H9 (cell line): ENCODE results near the gene SCLY. TPM values are rescaled to one million over a fixed set of nuclear protein-coding genes. Genes with fewer than 3 reads are reported as not detected.
A peak's percentile ranks its signal among the peaks of the same experiment; 100 is the strongest.

Experiments used
- DNase-seq: peaks from one replicate; pipeline ENCODE4 v3.0.0-alpha.2; 2017
- H2AFZ ChIP-seq: one replicate; pipeline ENCODE4 v1.6.1; 2013; ENCODE audit warnings: mild to moderate bottlenecking, low read length, control low read depth, moderate library complexity
- H2AK5ac ChIP-seq: 2 replicates; pipeline ENCODE4 v1.6.1; 2013; ENCODE audit warnings: low read length, control low read depth, mixed read lengths; ENCODE audit not compliant: insufficient read length
- H2BK120ac ChIP-seq: one replicate; pipeline ENCODE4 v1.6.1; 2013; ENCODE audit warnings: low read depth, mild to moderate bottlenecking, low read length, control low read depth, inconsistent platforms; ENCODE audit not compliant: poor library complexity, severe bottlenecking
- H2BK12ac ChIP-seq: 2 replicates; pipeline ENCODE4 v1.6.1; 2013; ENCODE audit warnings: low read length, control low read depth, mixed read lengths, low read depth; ENCODE audit not compliant: insufficient read length
- H2BK15ac ChIP-seq: 2 replicates; pipeline ENCODE4 v1.6.1; 2013; ENCODE audit warnings: low read depth, low read length, control low read depth
- H2BK20ac ChIP-seq: one replicate; pipeline ENCODE4 v1.6.1; 2013; ENCODE audit warnings: low read depth, mild to moderate bottlenecking, low read length, control low read depth, inconsistent platforms; ENCODE audit not compliant: poor library complexity, severe bottlenecking
- H2BK5ac ChIP-seq: 2 replicates; pipeline ENCODE4 v1.6.1; 2013; ENCODE audit warnings: low read length, control low read depth, mixed read lengths; ENCODE audit not compliant: insufficient read length
- H3K14ac ChIP-seq: 2 replicates; pipeline ENCODE4 v1.6.1; 2013; ENCODE audit warnings: low read length, control low read depth; ENCODE audit not compliant: insufficient read depth
- H3K18ac ChIP-seq: 2 replicates; pipeline ENCODE4 v1.6.1; 2013; ENCODE audit warnings: low read depth, mild to moderate bottlenecking, mixed read lengths, low read length, control low read depth; ENCODE audit not compliant: insufficient read length
- H3K23ac ChIP-seq: 2 replicates; pipeline ENCODE4 v1.6.1; 2013; ENCODE audit warnings: low read length, control low read depth, mixed read lengths, low read depth; ENCODE audit not compliant: insufficient read length
- H3K23me2 ChIP-seq: 2 replicates; pipeline ENCODE4 v1.6.1; 2013; ENCODE audit warnings: low read depth, mild to moderate bottlenecking, mixed read lengths, low read length, control low read depth; ENCODE audit not compliant: insufficient read length, poor library complexity, severe bottlenecking
- H3K27ac ChIP-seq: 2 replicates; pipeline ENCODE4 v1.5.1; 2013; ENCODE audit warnings: low read length, control low read depth, mixed read lengths, low read depth; ENCODE audit not compliant: insufficient read length
- H3K27me3 ChIP-seq: 2 replicates; pipeline ENCODE4 v1.6.1; 2013; ENCODE audit warnings: low read length, control low read depth, inconsistent platforms; ENCODE audit not compliant: insufficient read depth
- H3K4ac ChIP-seq: 2 replicates; pipeline ENCODE4 v1.6.1; 2013; ENCODE audit warnings: low read depth, mild to moderate bottlenecking, control low read depth, inconsistent platforms, low read length, moderate library complexity
- H3K4me1 ChIP-seq: 2 replicates; pipeline ENCODE4 v1.6.1; 2013; ENCODE audit warnings: low read length, control low read depth, inconsistent platforms; ENCODE audit not compliant: insufficient read depth
- H3K4me2 ChIP-seq: 2 replicates; pipeline ENCODE4 v1.6.1; 2013; ENCODE audit warnings: low read length, control low read depth, mixed read lengths; ENCODE audit not compliant: insufficient read length, insufficient read depth
- H3K56ac ChIP-seq: 2 replicates; pipeline ENCODE4 v1.6.1; 2013; ENCODE audit warnings: low read depth, mild to moderate bottlenecking, mixed read lengths, low read length, control low read depth; ENCODE audit not compliant: insufficient read length
- H3K79me1 ChIP-seq: 2 replicates; pipeline ENCODE4 v1.6.1; 2013; ENCODE audit warnings: low read depth, mild to moderate bottlenecking, moderate library complexity, low read length, control low read depth, inconsistent platforms; ENCODE audit not compliant: insufficient read depth, poor library complexity, severe bottlenecking
- H3K79me2 ChIP-seq: 2 replicates; pipeline ENCODE4 v1.6.1; 2013; ENCODE audit warnings: low read length, control low read depth, inconsistent platforms; ENCODE audit not compliant: insufficient read depth
- H3K9ac ChIP-seq: 2 replicates; pipeline ENCODE4 v1.6.1; 2013; ENCODE audit warnings: low read length, control low read depth, mixed read lengths; ENCODE audit not compliant: insufficient read length; ENCODE audit errors: extremely low read depth
- H3K9me3 ChIP-seq: one replicate; pipeline ENCODE4 v1.6.1; 2013; ENCODE audit warnings: low read depth, low read length, inconsistent platforms; ENCODE audit not compliant: control insufficient read depth
- H3T11ph ChIP-seq: one replicate; pipeline ENCODE4 v1.6.1; 2013; ENCODE audit warnings: mild to moderate bottlenecking, low read length, control low read depth, inconsistent platforms
- H4K20me1 ChIP-seq: one replicate; pipeline ENCODE4 v1.6.1; 2013; ENCODE audit not compliant: control insufficient read depth, insufficient read length, insufficient read depth
- H4K5ac ChIP-seq: 2 replicates; pipeline ENCODE4 v1.6.1; 2013; ENCODE audit warnings: low read depth, mild to moderate bottlenecking, mixed read lengths, low read length, control low read depth; ENCODE audit not compliant: insufficient read length
- H4K8ac ChIP-seq: replicated peaks from 2 replicates; pipeline ENCODE4 v1.6.1; 2013; ENCODE audit warnings: low read length, control low read depth, mixed read lengths, low read depth; ENCODE audit not compliant: insufficient read length
- H4K91ac ChIP-seq: 2 replicates; pipeline ENCODE4 v1.6.1; 2013; ENCODE audit warnings: low read depth, mild to moderate bottlenecking, moderate library complexity, mixed read lengths, low read length, control low read depth; ENCODE audit not compliant: insufficient read length
- H3K27ac Mint-ChIP-seq, 3 experiments: 2 replicates in 2 of 3; 3 replicates in 1 of 3; pipeline ENCODE4 v1.8.0; 2020 to 2021; ENCODE audit warnings: mixed read lengths in 3 of 3, mild to moderate bottlenecking in 1 of 3, moderate library complexity in 1 of 3
- H3K27me3 Mint-ChIP-seq: 2 replicates; pipeline ENCODE4 v1.8.0; 2021; ENCODE audit warnings: low read depth, mild to moderate bottlenecking, moderate library complexity, mixed read lengths
- H3K36me3 Mint-ChIP-seq, 3 experiments: 2 replicates in 2 of 3; 3 replicates in 1 of 3; pipeline ENCODE4 v1.8.0; 2020 to 2021; ENCODE audit warnings: low read depth in 3 of 3, mixed read lengths in 3 of 3; ENCODE audit not compliant: insufficient read depth in 1 of 3
- H3K4me1 Mint-ChIP-seq, 2 experiments: 2 replicates each; pipeline ENCODE4 v1.8.0; 2020; ENCODE audit warnings: mixed read lengths in 2 of 2
- H3K4me3 Mint-ChIP-seq, 2 experiments: 2 replicates in 1 of 2; 3 replicates in 1 of 2; pipeline ENCODE4 v1.8.0; 2020 to 2021; ENCODE audit warnings: mild to moderate bottlenecking in 2 of 2, mixed read lengths in 2 of 2, moderate library complexity in 1 of 2
- H3K9me3 Mint-ChIP-seq, 2 experiments: 2 replicates in 1 of 2; 3 replicates in 1 of 2; pipeline ENCODE4 v1.8.0; 2020; ENCODE audit warnings: mild to moderate bottlenecking in 2 of 2, mixed read lengths in 2 of 2, moderate library complexity in 1 of 2
- WGBS: extraction: QIAGEN DNeasy Blood & Tissue Kit; methylation state at CpG from one replicate; pipeline ENCODE4 v1.1.7; 2013; ENCODE audit warnings: missing lambda C conversion rate, low lambda C conversion rate, mixed read lengths; ENCODE audit not compliant: insufficient read length; ENCODE audit errors: extremely low coverage; 5-methylcytosine and 5-hydroxymethylcytosine counted together
- total RNA-seq: library from RNA; stranded (reverse); gene quantifications from 2 replicates; pipeline ENCODE4 v1.2.1, GENCODE V29; 2021
- TF ChIP-seq, protein P1 (sequence below): fragments of 200-600 bp; sonication (generic); conservative IDR thresholded peaks from 3 replicates; pipeline ENCODE4 v1.8.0; 2021; ENCODE audit warnings: antibody characterized with exemption, mild to moderate bottlenecking

Gene SCLY
- total RNA-seq, 1 experiment from 2014 or later: 55.3 TPM

DNA sequence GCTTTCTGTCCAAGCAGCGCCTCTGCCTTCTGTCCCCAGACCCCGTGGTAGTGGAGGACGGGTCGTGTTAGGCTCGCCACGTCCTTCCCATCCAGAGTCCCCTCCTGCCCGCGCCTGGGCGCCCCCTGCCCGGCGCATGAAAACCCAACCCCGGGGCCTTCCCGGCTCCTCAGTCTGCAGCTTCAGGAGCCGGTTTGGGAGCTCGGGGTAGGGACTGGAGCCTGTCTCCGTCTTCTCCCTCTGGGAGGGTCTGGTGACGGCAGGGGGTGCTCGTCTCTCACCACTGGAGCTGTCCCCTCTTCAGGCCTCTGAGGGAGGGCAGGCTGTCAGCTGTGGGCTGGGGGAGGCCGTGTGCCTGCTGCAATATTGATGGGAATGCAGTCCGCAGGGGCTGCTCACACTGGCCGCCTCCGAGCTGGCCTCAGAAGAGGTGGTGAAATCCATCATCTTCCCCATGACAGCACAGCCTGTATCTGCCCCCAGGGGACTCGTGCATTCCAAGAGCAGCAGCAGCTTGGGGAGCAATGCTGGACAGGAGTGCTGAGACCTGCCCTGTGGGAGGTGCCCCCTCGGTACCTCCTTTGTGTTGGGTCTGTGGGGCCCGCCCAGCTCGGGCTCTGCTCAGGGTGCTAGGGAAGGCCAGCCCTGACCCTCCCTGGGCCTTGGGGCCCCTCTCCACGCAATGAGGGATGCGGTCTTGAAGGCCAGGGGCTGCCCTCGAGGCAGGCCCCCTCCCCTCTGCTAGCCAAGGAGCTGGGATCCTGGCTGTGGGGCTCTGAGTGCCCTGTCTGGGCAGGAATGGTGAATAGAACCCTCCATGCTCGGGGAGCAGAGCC lies 59.9 kb downstream of the SCLY start:
- Histone ChIP-seq H3T11ph (no peak overlapping the region), H2BK5ac (no peak overlapping the region), H4K5ac (no peak overlapping the region), H3K9me3 (no peaks in the 10 kb centered on the region), H3K4me2 (no peak overlapping the region), H2BK20ac (no peak overlapping the region), H2AK5ac (no peak overlapping the region), H3K23ac (no peak overlapping the region), H3K23me2 (no peaks in the 10 kb centered on the region), H3K56ac (no peak overlapping the region), H2BK12ac (no peak overlapping the region), H2AFZ (no peak overlapping the region), H3K14ac (no peak overlapping the region), H4K91ac (no peak overlapping the region), H3K79me1 (no peaks in the 10 kb centered on the region), H3K4me1 (no peaks in the 10 kb centered on the region), H3K4ac (no peak overlapping the region), H2BK120ac (no peak overlapping the region), H4K8ac (no peak overlapping the region), H4K20me1 (no peaks in the 10 kb centered on the region), H3K18ac (no peak overlapping the region), H3K79me2 (no peaks in the 10 kb centered on the region), H2BK15ac (no peak overlapping the region), H3K27ac (no peak overlapping the region), H3K9ac (no peak overlapping the region), H3K27me3 (no peaks in the 10 kb centered on the region)
- no CpG with 5 or more reads among the region's 30 CpGs for WGBS
- Mint-ChIP-seq H3K9me3 (peaks cover 2 to 11% of the 10 kb centered on the region in 2 experiments; a peak in 4 of 5 replicates), H3K27me3 (peaks cover 9% of the 10 kb centered on the region), H3K27ac (no peak overlapping the region), H3K36me3 (no peaks in the 10 kb centered on the region; a peak in 1 of 7 replicates), H3K4me1 (no peaks in the 10 kb centered on the region), H3K4me3 (no peak overlapping the region)
- TF ChIP-seq, protein P1, sequence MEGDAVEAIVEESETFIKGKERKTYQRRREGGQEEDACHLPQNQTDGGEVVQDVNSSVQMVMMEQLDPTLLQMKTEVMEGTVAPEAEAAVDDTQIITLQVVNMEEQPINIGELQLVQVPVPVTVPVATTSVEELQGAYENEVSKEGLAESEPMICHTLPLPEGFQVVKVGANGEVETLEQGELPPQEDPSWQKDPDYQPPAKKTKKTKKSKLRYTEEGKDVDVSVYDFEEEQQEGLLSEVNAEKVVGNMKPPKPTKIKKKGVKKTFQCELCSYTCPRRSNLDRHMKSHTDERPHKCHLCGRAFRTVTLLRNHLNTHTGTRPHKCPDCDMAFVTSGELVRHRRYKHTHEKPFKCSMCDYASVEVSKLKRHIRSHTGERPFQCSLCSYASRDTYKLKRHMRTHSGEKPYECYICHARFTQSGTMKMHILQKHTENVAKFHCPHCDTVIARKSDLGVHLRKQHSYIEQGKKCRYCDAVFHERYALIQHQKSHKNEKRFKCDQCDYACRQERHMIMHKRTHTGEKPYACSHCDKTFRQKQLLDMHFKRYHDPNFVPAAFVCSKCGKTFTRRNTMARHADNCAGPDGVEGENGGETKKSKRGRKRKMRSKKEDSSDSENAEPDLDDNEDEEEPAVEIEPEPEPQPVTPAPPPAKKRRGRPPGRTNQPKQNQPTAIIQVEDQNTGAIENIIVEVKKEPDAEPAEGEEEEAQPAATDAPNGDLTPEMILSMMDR: peak; percentile 34; the same call in 1 of the 3 replicates
- DNase-seq: peak; percentile 82
